Trophoblast cell (in vitro differentiated cells and primary cell): ENCODE results near the gene ALG1L2.
"Not testable (repeated sequence)": the region's sequence is repeated elsewhere in the genome, so short reads cannot be mapped to it uniquely, and the experiment has no call there.

ENCODE experiments used
- DNase-seq, 2 donors: peaks; one replicate each; pipeline ENCODE4 v3.0.0-alpha.2; 2016
- H2AFZ ChIP-seq: 2 replicates; pipeline ENCODE4 v1.6.1; 2013; ENCODE audit warnings: low read length, moderate library complexity, mild to moderate bottlenecking; ENCODE audit not compliant: insufficient read depth, poor library complexity
- H2AK5ac ChIP-seq: 2 replicates; pipeline ENCODE4 v1.6.1; 2013; ENCODE audit warnings: mild to moderate bottlenecking, low read length
- H2BK120ac ChIP-seq: 2 replicates; pipeline ENCODE4 v1.6.1; 2013; ENCODE audit warnings: low read length, mild to moderate bottlenecking, moderate library complexity; ENCODE audit not compliant: insufficient read depth, poor library complexity
- H2BK12ac ChIP-seq: 2 replicates; pipeline ENCODE4 v1.6.1; 2013; ENCODE audit warnings: mild to moderate bottlenecking, low read length, moderate library complexity
- H2BK5ac ChIP-seq: 2 replicates; pipeline ENCODE4 v1.6.1; 2013; ENCODE audit warnings: low read length, low read depth, moderate library complexity, mild to moderate bottlenecking; ENCODE audit not compliant: poor library complexity
- H3K14ac ChIP-seq: 2 replicates; pipeline ENCODE4 v1.6.1; 2013; ENCODE audit warnings: mild to moderate bottlenecking, low read length
- H3K18ac ChIP-seq: 2 replicates; pipeline ENCODE4 v1.6.1; 2013; ENCODE audit warnings: mild to moderate bottlenecking, low read length
- H3K23ac ChIP-seq: 2 replicates; pipeline ENCODE4 v1.6.1; 2013; ENCODE audit warnings: low read length
- H3K27ac ChIP-seq: 2 replicates; pipeline ENCODE4 v1.5.1; 2013; ENCODE audit warnings: low read depth, mild to moderate bottlenecking, inconsistent platforms, low read length, moderate library complexity
- H3K27me3 ChIP-seq: 2 replicates; pipeline ENCODE4 v1.6.1; 2013; ENCODE audit warnings: inconsistent platforms, mild to moderate bottlenecking, low read length, moderate library complexity; ENCODE audit not compliant: insufficient read depth
- H3K36me3 ChIP-seq, 2 experiments: 1 replicate in 1 of 2; 2 replicates in 1 of 2; pipeline ENCODE4 v1.6.1; 2013; ENCODE audit warnings: low read length in 2 of 2, mild to moderate bottlenecking in 2 of 2, moderate library complexity in 1 of 2; ENCODE audit not compliant: insufficient read depth in 2 of 2, control insufficient read depth in 1 of 2
- H3K4ac ChIP-seq: 2 replicates; pipeline ENCODE4 v1.6.1; 2013; ENCODE audit warnings: low read depth, mild to moderate bottlenecking, low read length, moderate library complexity
- H3K4me1 ChIP-seq, 2 experiments: 1 replicate in 1 of 2; 2 replicates in 1 of 2; pipeline ENCODE4 v1.6.1; 2013; ENCODE audit warnings: low read length in 2 of 2, mild to moderate bottlenecking in 2 of 2, moderate library complexity in 1 of 2; ENCODE audit not compliant: insufficient read depth in 2 of 2, control insufficient read depth in 1 of 2
- H3K4me2 ChIP-seq: 2 replicates; pipeline ENCODE4 v1.6.1; 2013; ENCODE audit warnings: inconsistent platforms, mild to moderate bottlenecking, low read length, moderate library complexity
- H3K4me3 ChIP-seq: 2 replicates; pipeline ENCODE4 v1.5.1; 2013; ENCODE audit warnings: mild to moderate bottlenecking, low read depth, low read length, inconsistent platforms
- H3K79me1 ChIP-seq: one replicate; pipeline ENCODE4 v1.6.1; 2013; ENCODE audit warnings: low read length
- H3K79me2 ChIP-seq: 2 replicates; pipeline ENCODE4 v1.6.1; 2013; ENCODE audit warnings: low read length, mild to moderate bottlenecking; ENCODE audit not compliant: control insufficient read depth, insufficient read depth, poor library complexity
- H3K9ac ChIP-seq: 2 replicates; pipeline ENCODE4 v1.6.1; 2013; ENCODE audit warnings: mild to moderate bottlenecking, low read length
- H3K9me3 ChIP-seq: 2 replicates; pipeline ENCODE4 v1.6.1; 2013; ENCODE audit warnings: low read depth, mild to moderate bottlenecking, control low read depth, inconsistent platforms, low read length; ENCODE audit not compliant: insufficient read depth
- H4K12ac ChIP-seq: 2 replicates; pipeline ENCODE4 v1.6.1; 2013; ENCODE audit warnings: low read depth, mild to moderate bottlenecking, low read length, moderate library complexity
- H4K8ac ChIP-seq: 2 replicates; pipeline ENCODE4 v1.6.1; 2013; ENCODE audit warnings: low read depth, mild to moderate bottlenecking, low read length, moderate library complexity
- H4K91ac ChIP-seq: one replicate; pipeline ENCODE4 v1.6.1; 2013; ENCODE audit warnings: low read depth, mild to moderate bottlenecking, low read length, moderate library complexity
- WGBS: extraction: QIAGEN DNeasy Blood & Tissue Kit; methylation state at CpG from one replicate; pipeline ENCODE4 v1.1.7; 2013; ENCODE audit warnings: missing lambda C conversion rate; ENCODE audit not compliant: insufficient read length, insufficient coverage; ENCODE audit errors: extremely low coverage; 5-methylcytosine and 5-hydroxymethylcytosine counted together

Gene ALG1L2

GRCh38 chr3:130097096-130097495 is 15.5 kb downstream of the ALG1L2 start:
- not testable (repeated sequence) for H4K91ac ChIP-seq, H3K18ac ChIP-seq, DNase-seq, H3K23ac ChIP-seq, H3K4me1 ChIP-seq, H3K79me2 ChIP-seq, H2AK5ac ChIP-seq, H3K4me3 ChIP-seq, H3K4me2 ChIP-seq, H2BK12ac ChIP-seq, H3K9me3 ChIP-seq, H2BK5ac ChIP-seq, H4K8ac ChIP-seq, H3K9ac ChIP-seq, H2AFZ ChIP-seq, H3K27me3 ChIP-seq, H3K27ac ChIP-seq, H3K36me3 ChIP-seq, H3K14ac ChIP-seq, H4K12ac ChIP-seq, H3K79me1 ChIP-seq, H2BK120ac ChIP-seq, H3K4ac ChIP-seq
- WGBS, result no CpG with 5 or more reads among the region's 8 CpGs

GRCh38 chr3:130097690-130098638 is 16.3 kb downstream of the ALG1L2 start:
- not testable (repeated sequence) for H2BK5ac ChIP-seq, H3K27me3 ChIP-seq, H2BK12ac ChIP-seq, H3K27ac ChIP-seq, H2AK5ac ChIP-seq, H3K9ac ChIP-seq, H3K9me3 ChIP-seq, H2BK120ac ChIP-seq, H3K4ac ChIP-seq, DNase-seq, H4K12ac ChIP-seq, H3K14ac ChIP-seq, H3K36me3 ChIP-seq, H4K8ac ChIP-seq, H3K4me1 ChIP-seq, H4K91ac ChIP-seq, H2AFZ ChIP-seq, H3K18ac ChIP-seq, H3K4me2 ChIP-seq, H3K79me1 ChIP-seq, H3K23ac ChIP-seq, H3K79me2 ChIP-seq, H3K4me3 ChIP-seq
- WGBS, result no CpG with 5 or more reads among the region's 16 CpGs

GRCh38 chr3:130098639-130099385 is 17.2 kb downstream of the ALG1L2 start:
- not testable (repeated sequence) for H3K9ac ChIP-seq, H3K4me1 ChIP-seq, H3K4ac ChIP-seq, H3K14ac ChIP-seq, H2BK12ac ChIP-seq, H3K4me2 ChIP-seq, H3K18ac ChIP-seq, H3K4me3 ChIP-seq, H4K12ac ChIP-seq, H2AFZ ChIP-seq, H2BK5ac ChIP-seq, H4K91ac ChIP-seq, H3K23ac ChIP-seq, H3K27me3 ChIP-seq, H2AK5ac ChIP-seq, H3K79me1 ChIP-seq, H3K9me3 ChIP-seq, H3K79me2 ChIP-seq, H3K36me3 ChIP-seq, H4K8ac ChIP-seq, DNase-seq, H3K27ac ChIP-seq, H2BK120ac ChIP-seq
- no CpG with 5 or more reads among the region's 19 CpGs for WGBS

- H3K27ac ChIP-seq, H4K12ac ChIP-seq, H2AK5ac ChIP-seq, H3K4me2 ChIP-seq, H3K18ac ChIP-seq, H3K4me1 ChIP-seq, H3K79me2 ChIP-seq, H2BK12ac ChIP-seq, DNase-seq, H3K36me3 ChIP-seq, H2BK5ac ChIP-seq, H3K14ac ChIP-seq, H4K91ac ChIP-seq, H3K4me3 ChIP-seq, H2AFZ ChIP-seq, H3K23ac ChIP-seq, H3K27me3 ChIP-seq, H2BK120ac ChIP-seq, H4K8ac ChIP-seq, H3K79me1 ChIP-seq, H3K9ac ChIP-seq, H3K4ac ChIP-seq, H3K9me3 ChIP-seq: not testable (repeated sequence)
- WGBS, result no CpG with 5 or more reads among the region's 19 CpGs
Measured at GRCh38 chr3:130102545-130102944, 20.9 kb downstream of the ALG1L2 start.
